ENCODE data around the gene PRKCA. TPM values are rescaled to one million over a fixed set of nuclear protein-coding genes. Genes with fewer than 3 reads are reported as not detected.
"Not testable (repeated sequence)": the region's sequence is repeated elsewhere in the genome, so short reads cannot be mapped to it uniquely, and the experiment has no call there.

PRKCA gene
- total RNA-seq, 3 donors from 2014 or later = 5.1 to 10.5 (median 6.6) TPM

GRCh38 chr17:66450008-66450851 is 147.8 kb downstream of the PRKCA start:
- TF ChIP-seq, protein P1, sequence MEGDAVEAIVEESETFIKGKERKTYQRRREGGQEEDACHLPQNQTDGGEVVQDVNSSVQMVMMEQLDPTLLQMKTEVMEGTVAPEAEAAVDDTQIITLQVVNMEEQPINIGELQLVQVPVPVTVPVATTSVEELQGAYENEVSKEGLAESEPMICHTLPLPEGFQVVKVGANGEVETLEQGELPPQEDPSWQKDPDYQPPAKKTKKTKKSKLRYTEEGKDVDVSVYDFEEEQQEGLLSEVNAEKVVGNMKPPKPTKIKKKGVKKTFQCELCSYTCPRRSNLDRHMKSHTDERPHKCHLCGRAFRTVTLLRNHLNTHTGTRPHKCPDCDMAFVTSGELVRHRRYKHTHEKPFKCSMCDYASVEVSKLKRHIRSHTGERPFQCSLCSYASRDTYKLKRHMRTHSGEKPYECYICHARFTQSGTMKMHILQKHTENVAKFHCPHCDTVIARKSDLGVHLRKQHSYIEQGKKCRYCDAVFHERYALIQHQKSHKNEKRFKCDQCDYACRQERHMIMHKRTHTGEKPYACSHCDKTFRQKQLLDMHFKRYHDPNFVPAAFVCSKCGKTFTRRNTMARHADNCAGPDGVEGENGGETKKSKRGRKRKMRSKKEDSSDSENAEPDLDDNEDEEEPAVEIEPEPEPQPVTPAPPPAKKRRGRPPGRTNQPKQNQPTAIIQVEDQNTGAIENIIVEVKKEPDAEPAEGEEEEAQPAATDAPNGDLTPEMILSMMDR (IDR thresholded peaks at IDR 0.05) = no peak
- no peak for TF ChIP-seq POLR2AphosphoS5 (IDR thresholded peaks at IDR 0.05)
- no peak for TF ChIP-seq POLR2A (IDR thresholded peaks at IDR 0.05)
- H3K9me3 ChIP-seq = no peaks in the 10 kb centered on the region
- H3K4me1 ChIP-seq = no peaks in the 10 kb centered on the region
- no peak overlapping the region for H3K27ac ChIP-seq
- intact Hi-C loops (cut with DNase I; ENCODE audit: low total_unique reads) = no loop called here
- no peak overlapping the region for H3K4me3 ChIP-seq
- DNase-seq (ENCODE audit: low spot score in 2 of 2) = no peak
- H3K36me3 ChIP-seq = no peaks in the 10 kb centered on the region
- no peaks in the 10 kb centered on the region for H3K27me3 ChIP-seq

DNA sequence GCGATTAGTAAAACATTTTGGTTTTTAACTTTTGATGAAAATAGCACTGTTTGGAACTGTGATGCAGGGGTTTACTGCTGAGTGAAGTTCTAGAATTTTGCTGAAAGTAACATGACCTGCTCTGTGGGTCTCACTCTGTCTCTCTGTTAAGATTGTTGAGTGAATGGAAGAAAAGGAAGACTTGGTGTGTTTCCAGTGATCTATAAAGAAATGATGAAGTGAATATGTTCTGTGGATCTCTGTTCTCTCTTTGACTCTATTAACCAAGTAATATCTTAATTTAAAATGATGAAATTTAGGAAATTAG is 148.4 kb downstream of the PRKCA start:
- Histone ChIP-seq H3K27me3 (no peaks in the 10 kb centered on the region), H3K36me3 (no peaks in the 10 kb centered on the region), H3K9me3 (no peaks in the 10 kb centered on the region), H3K27ac (no peak overlapping the region), H3K4me3 (no peak overlapping the region), H3K4me1 (no peaks in the 10 kb centered on the region)
- no peak for TF ChIP-seq POLR2A (IDR thresholded peaks at IDR 0.05)
- no peak for TF ChIP-seq POLR2AphosphoS5 (IDR thresholded peaks at IDR 0.05)
- TF ChIP-seq, protein P1 (IDR thresholded peaks at IDR 0.05) = no peak
- no peak for DNase-seq (ENCODE audit: low spot score in 2 of 2)
- intact Hi-C loops (cut with DNase I; ENCODE audit: low total_unique reads) = no loop called here

DNA sequence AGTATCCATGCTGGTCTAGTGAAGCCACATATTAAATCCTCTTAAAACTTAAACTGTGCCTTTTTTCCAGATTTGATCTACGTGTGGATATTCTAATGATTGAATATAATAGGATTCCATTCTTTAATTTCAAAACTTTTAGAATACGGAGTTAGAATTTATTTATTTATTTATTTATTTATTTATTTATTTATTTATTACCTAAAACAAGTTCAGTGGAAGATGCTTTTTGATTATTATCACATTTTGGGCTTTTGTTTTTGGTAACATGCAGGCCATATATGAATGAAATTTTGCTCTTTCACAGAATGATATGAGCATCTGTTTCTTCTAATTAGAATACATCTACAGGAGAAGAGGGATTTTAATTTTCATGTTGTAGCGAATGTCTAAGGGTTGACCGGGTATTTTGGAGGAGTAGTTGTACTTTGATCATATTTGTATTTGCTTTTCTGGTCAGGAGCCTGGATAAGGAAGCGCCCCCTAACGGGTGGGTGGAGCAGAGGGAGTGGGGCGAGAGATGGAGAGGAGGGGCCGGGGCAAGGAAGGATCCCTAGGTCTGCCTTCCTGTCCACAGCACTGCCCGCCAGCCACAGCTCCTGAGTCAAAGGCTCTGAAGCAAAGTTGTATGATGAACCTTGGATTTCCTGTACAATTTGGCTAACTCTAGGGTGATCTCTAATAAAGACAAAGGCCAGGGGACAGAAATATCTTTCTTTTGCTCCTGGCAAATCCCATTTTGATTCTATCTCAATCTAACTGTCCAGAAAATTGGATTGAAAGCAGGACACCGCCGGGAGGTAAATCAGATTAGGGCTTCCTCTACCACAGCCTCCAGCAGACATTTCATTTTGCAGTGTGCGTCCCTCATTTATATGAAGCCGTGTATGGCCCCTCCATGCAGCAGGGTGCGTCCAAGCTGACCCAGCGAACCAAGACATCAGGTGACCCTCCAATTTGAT is 149.1 kb downstream of the PRKCA start:
- intact Hi-C loops (cut with DNase I; ENCODE audit: low total_unique reads) = no loop called here
- Histone ChIP-seq H3K36me3 (no peaks in the 10 kb centered on the region), H3K27ac (no peak overlapping the region)

DNA sequence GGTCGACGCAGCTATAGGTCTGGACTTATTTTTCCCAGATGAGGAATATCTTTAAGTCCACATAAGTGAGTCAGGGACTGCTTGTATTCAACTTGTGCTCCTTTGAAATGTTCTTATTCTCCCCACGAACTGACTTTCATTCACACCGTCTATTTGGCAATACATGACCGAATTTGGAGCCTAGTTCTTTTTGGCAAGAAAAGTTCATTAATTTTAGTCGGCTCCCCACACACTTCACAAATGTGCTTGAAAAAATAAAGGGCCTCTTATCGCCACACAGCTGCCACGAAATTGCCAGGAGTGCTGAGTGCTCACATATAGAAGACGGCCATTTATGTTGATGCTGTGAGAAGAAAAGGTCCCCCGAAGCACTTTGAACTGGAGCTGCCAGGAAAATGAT is 152.6 kb downstream of the PRKCA start:
- no peaks in the 10 kb centered on the region for H3K27me3 ChIP-seq
- no peaks in the 10 kb centered on the region for H3K4me1 ChIP-seq
- TF ChIP-seq, protein P1 (IDR thresholded peaks at IDR 0.05) = no peak
- TF ChIP-seq POLR2A (IDR thresholded peaks at IDR 0.05) (no peak), POLR2AphosphoS5 (IDR thresholded peaks at IDR 0.05) (no peak)
- no peaks in the 10 kb centered on the region for H3K36me3 ChIP-seq
- intact Hi-C loops (cut with DNase I; ENCODE audit: low total_unique reads) = no loop called here
- H3K9me3 ChIP-seq = no peaks in the 10 kb centered on the region
- DNase-seq (ENCODE audit: low spot score in 2 of 2) = no peak
- no peak overlapping the region for H3K4me3 ChIP-seq
- H3K27ac ChIP-seq = no peak overlapping the region

More for the DNA sequence above, 149.1 kb downstream of the PRKCA start:
- H3K27me3 ChIP-seq = no peaks in the 10 kb centered on the region
- no peak for DNase-seq (ENCODE audit: low spot score in 2 of 2)
- no peaks in the 10 kb centered on the region for H3K4me1 ChIP-seq
- H3K9me3 ChIP-seq = no peaks in the 10 kb centered on the region
- H3K4me3 ChIP-seq = no peak overlapping the region
- TF ChIP-seq POLR2A (IDR thresholded peaks at IDR 0.05) (no peak), POLR2AphosphoS5 (IDR thresholded peaks at IDR 0.05) (no peak)
- TF ChIP-seq, protein P1 (IDR thresholded peaks at IDR 0.05) = no peak

- H3K9me3 ChIP-seq; H3K4me1 ChIP-seq; intact Hi-C loops (cut with DNase I; ENCODE audit: low total_unique reads): not testable (repeated sequence)
Measured at GRCh38 chr17:66457499-66457898, 155.1 kb downstream of the PRKCA start.

More at GRCh38 chr17:66457499-66457898, 155.1 kb downstream of the PRKCA start:
- H3K36me3 ChIP-seq; H3K4me3 ChIP-seq; H3K27me3 ChIP-seq; DNase-seq (ENCODE audit: low spot score in 2 of 2); H3K27ac ChIP-seq: not testable (repeated sequence)
